Liver (tissue), 9 donors: ENCODE measurements around the gene UHRF2. TPM values are rescaled to one million over a fixed set of nuclear protein-coding genes. Genes with fewer than 3 reads are reported as not detected.

Experiments
- DNase-seq: peaks from one replicate; pipeline ENCODE4 v3.0.0-alpha.2; 2017; ENCODE audit warnings: low spot score
- H3K27ac ChIP-seq, 2 donors: one replicate each; pipeline ENCODE4 v1.7.0; 2013; ENCODE audit warnings: inconsistent platforms in 2 of 2, low read length in 2 of 2, control low read depth in 1 of 2, low read depth in 1 of 2, mild to moderate bottlenecking in 1 of 2
- H3K27me3 ChIP-seq, 4 donors: one replicate each; pipeline versions ENCODE4 v1.6.1 to v1.7.0; 2013; ENCODE audit warnings: low read length in 3 of 4, inconsistent platforms in 1 of 4, mild to moderate bottlenecking in 1 of 4, moderate library complexity in 1 of 4; ENCODE audit not compliant: control insufficient read depth in 4 of 4, insufficient read depth in 4 of 4
- H3K36me3 ChIP-seq, 4 donors: one replicate each; pipeline versions ENCODE4 v1.6.1 to v1.7.0; 2013; ENCODE audit warnings: low read length in 3 of 4, mild to moderate bottlenecking in 3 of 4, low read depth in 1 of 4, moderate library complexity in 1 of 4; ENCODE audit not compliant: control insufficient read depth in 4 of 4, insufficient read depth in 3 of 4
- H3K4me1 ChIP-seq, 4 donors: one replicate each; pipeline versions ENCODE4 v1.6.1 to v1.7.0; 2013; ENCODE audit warnings: low read length in 3 of 4, mild to moderate bottlenecking in 3 of 4, moderate library complexity in 1 of 4; ENCODE audit not compliant: control insufficient read depth in 4 of 4, insufficient read depth in 4 of 4
- H3K4me3 ChIP-seq, 3 donors: one replicate each; pipeline versions ENCODE4 v1.6.1 to v1.7.0; 2013; ENCODE audit warnings: low read length in 3 of 3, control low read depth in 1 of 3, low read depth in 1 of 3, mild to moderate bottlenecking in 1 of 3
- H3K9ac ChIP-seq, 2 donors: one replicate each; pipeline ENCODE4 v1.7.0; 2013; ENCODE audit warnings: low read length in 2 of 2, mild to moderate bottlenecking in 2 of 2, moderate library complexity in 2 of 2, control low read depth in 1 of 2, low read depth in 1 of 2
- H3K9me3 ChIP-seq, 4 donors: one replicate each; pipeline versions ENCODE4 v1.6.1 to v1.7.0; 2013; ENCODE audit warnings: low read length in 3 of 4; ENCODE audit not compliant: control insufficient read depth in 4 of 4
- ATF3 ChIP-seq: IDR thresholded peaks from 2 replicates; pipeline ENCODE4 v1.6.1; 2016; ENCODE audit warnings: antibody characterized with exemption
- EGR1 ChIP-seq, 2 donors: IDR thresholded peaks; 2 replicates each; pipeline ENCODE4 v1.6.1; 2016 to 2018; ENCODE audit warnings: antibody characterized with exemption in 2 of 2, low read depth in 2 of 2
- FOXA1 ChIP-seq: IDR thresholded peaks from 2 replicates; pipeline ENCODE4 v1.6.1; 2016; ENCODE audit warnings: antibody characterized with exemption
- FOXA2 ChIP-seq: IDR thresholded peaks from 2 replicates; pipeline ENCODE4 v1.6.1; 2016; ENCODE audit warnings: antibody characterized with exemption
- GABPA ChIP-seq, 2 donors: IDR thresholded peaks in 1 of 2; conservative IDR thresholded peaks in 1 of 2; 2 replicates each; pipeline ENCODE4 v1.6.1; 2016; ENCODE audit warnings: antibody characterized with exemption in 2 of 2, mild to moderate bottlenecking in 1 of 2, moderate library complexity in 1 of 2
- HNF4A ChIP-seq, 2 donors: conservative IDR thresholded peaks; 2 replicates each; pipeline ENCODE4 v1.6.1; 2016; ENCODE audit warnings: antibody characterized with exemption in 2 of 2, mild to moderate bottlenecking in 2 of 2
- HNF4G ChIP-seq: IDR thresholded peaks from 2 replicates; pipeline ENCODE4 v1.6.1; 2016; ENCODE audit warnings: antibody characterized with exemption
- JUND ChIP-seq, 2 donors: IDR thresholded peaks; 2 replicates each; pipeline ENCODE4 v1.6.1; 2016; ENCODE audit warnings: antibody characterized with exemption in 2 of 2
- NR2F2 ChIP-seq: IDR thresholded peaks from 2 replicates; pipeline ENCODE4 v1.6.1; 2016; ENCODE audit warnings: antibody characterized with exemption
- RAD21 ChIP-seq, 2 donors: IDR thresholded peaks; 2 replicates each; pipeline ENCODE4 v1.6.1; 2016; ENCODE audit warnings: antibody characterized with exemption in 2 of 2, mild to moderate bottlenecking in 2 of 2
- RXRA ChIP-seq, 2 donors: IDR thresholded peaks; 2 replicates each; pipeline ENCODE4 v1.6.1; 2017 to 2018; ENCODE audit warnings: antibody characterized with exemption in 2 of 2, mild to moderate bottlenecking in 1 of 2
- SP1 ChIP-seq: IDR thresholded peaks from 2 replicates; pipeline ENCODE4 v1.6.1; 2018; ENCODE audit warnings: antibody characterized with exemption, mild to moderate bottlenecking
- TAF1 ChIP-seq: conservative IDR thresholded peaks from 2 replicates; pipeline ENCODE4 v1.6.1; 2016; ENCODE audit warnings: antibody characterized with exemption, mild to moderate bottlenecking
- YY1 ChIP-seq: IDR thresholded peaks from 2 replicates; pipeline ENCODE4 v1.6.1; 2016; ENCODE audit warnings: antibody characterized with exemption, mild to moderate bottlenecking
- ZBTB33 ChIP-seq: IDR thresholded peaks from 2 replicates; pipeline ENCODE4 v1.6.1; 2016; ENCODE audit warnings: antibody characterized with exemption
- WGBS: extraction: QIAGEN DNeasy Blood & Tissue Kit; methylation state at CpG from one replicate; pipeline ENCODE4 v1.1.7; 2013; 5-methylcytosine and 5-hydroxymethylcytosine counted together
- polyA plus RNA-seq, 2 donors: library from polyadenylated mRNA; stranded (reverse) in 1 of 2; unstranded in 1 of 2; fragments of 200-250 nt in 1 of 2; fragments of >200 nt in 1 of 2; fragmentation: Nextera tagmentation in 1 of 2; extraction: Ambion mirVana in 1 of 2; gene quantifications; one replicate each; pipeline versions ENCODE4 v1.2.1 to v1.2.3, GENCODE V29; 2013 to 2015
- total RNA-seq, 2 donors: library from RNA; depleted of rRNA; stranded (reverse); fragments of >200 nt; gene quantifications; one replicate each; pipeline ENCODE4 v1.2.3, GENCODE V29; 2014
- TF ChIP-seq, protein P1 (sequence below): fragments of 150-350 bp; IDR thresholded peaks from 2 replicates; pipeline ENCODE4 v1.5.1; 2017; ENCODE audit warnings: improper control_type of control experiment, low read depth, low read length; ENCODE audit not compliant: missing input control
- TF ChIP-seq, protein P2 (sequence below): IDR thresholded peaks from 2 replicates; pipeline ENCODE4 v1.6.1; 2016; ENCODE audit warnings: antibody characterized with exemption
- TF ChIP-seq, protein P3 (sequence below): IDR thresholded peaks from 2 replicates; pipeline ENCODE4 v1.6.1; 2016; ENCODE audit warnings: antibody characterized with exemption, mild to moderate bottlenecking
- donor health status: healthy.
- donor health status: healthy.
- donor health status: healthy.
- donor health status: healthy.
- donor health status: healthy.

UHRF2 gene
- total and polyA plus RNA-seq, 4 donors: 5.7 to 34.1 (median 16.9) TPM

- no peak overlapping the region for H3K27ac ChIP-seq
- no peaks in the 10 kb centered on the region for H3K4me1 ChIP-seq
- 94% methylated on average over 2 of the region's 2 CpGs for WGBS
- peaks cover 3 to 5% (median 4%) of the 10 kb centered on the region in 4 donors for H3K36me3 ChIP-seq
- no peaks in the 10 kb centered on the region for H3K27me3 ChIP-seq
- no peak overlapping the region for H3K9ac ChIP-seq
- no peak for DNase-seq
- TF ChIP-seq JUND (IDR thresholded peaks at IDR 0.05): no peak
- TF ChIP-seq HNF4A (conservative IDR thresholded peaks at IDR 0.05): no peak
- no peak for TF ChIP-seq SP1
- TF ChIP-seq, protein P1, sequence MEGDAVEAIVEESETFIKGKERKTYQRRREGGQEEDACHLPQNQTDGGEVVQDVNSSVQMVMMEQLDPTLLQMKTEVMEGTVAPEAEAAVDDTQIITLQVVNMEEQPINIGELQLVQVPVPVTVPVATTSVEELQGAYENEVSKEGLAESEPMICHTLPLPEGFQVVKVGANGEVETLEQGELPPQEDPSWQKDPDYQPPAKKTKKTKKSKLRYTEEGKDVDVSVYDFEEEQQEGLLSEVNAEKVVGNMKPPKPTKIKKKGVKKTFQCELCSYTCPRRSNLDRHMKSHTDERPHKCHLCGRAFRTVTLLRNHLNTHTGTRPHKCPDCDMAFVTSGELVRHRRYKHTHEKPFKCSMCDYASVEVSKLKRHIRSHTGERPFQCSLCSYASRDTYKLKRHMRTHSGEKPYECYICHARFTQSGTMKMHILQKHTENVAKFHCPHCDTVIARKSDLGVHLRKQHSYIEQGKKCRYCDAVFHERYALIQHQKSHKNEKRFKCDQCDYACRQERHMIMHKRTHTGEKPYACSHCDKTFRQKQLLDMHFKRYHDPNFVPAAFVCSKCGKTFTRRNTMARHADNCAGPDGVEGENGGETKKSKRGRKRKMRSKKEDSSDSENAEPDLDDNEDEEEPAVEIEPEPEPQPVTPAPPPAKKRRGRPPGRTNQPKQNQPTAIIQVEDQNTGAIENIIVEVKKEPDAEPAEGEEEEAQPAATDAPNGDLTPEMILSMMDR: no peak
- TF ChIP-seq HNF4G: no peak
- TF ChIP-seq RXRA (IDR thresholded peaks at IDR 0.05): no peak
- no peak for TF ChIP-seq FOXA2
- TF ChIP-seq ATF3: no peak
- TF ChIP-seq GABPA (IDR thresholded peaks at IDR 0.05 in 1 of 2, conservative IDR thresholded peaks at IDR 0.05 in 1 of 2): no peak
- TF ChIP-seq RAD21 (IDR thresholded peaks at IDR 0.05): no peak
- no peak for TF ChIP-seq NR2F2
- TF ChIP-seq, protein P2, sequence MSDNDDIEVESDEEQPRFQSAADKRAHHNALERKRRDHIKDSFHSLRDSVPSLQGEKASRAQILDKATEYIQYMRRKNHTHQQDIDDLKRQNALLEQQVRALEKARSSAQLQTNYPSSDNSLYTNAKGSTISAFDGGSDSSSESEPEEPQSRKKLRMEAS: no peak
- TF ChIP-seq TAF1: no peak
- no peak for TF ChIP-seq YY1
- no peak for TF ChIP-seq EGR1 (IDR thresholded peaks at IDR 0.05; ENCODE audit: low read depth in 2 of 2)
- TF ChIP-seq FOXA1: no peak
- TF ChIP-seq, protein P3, sequence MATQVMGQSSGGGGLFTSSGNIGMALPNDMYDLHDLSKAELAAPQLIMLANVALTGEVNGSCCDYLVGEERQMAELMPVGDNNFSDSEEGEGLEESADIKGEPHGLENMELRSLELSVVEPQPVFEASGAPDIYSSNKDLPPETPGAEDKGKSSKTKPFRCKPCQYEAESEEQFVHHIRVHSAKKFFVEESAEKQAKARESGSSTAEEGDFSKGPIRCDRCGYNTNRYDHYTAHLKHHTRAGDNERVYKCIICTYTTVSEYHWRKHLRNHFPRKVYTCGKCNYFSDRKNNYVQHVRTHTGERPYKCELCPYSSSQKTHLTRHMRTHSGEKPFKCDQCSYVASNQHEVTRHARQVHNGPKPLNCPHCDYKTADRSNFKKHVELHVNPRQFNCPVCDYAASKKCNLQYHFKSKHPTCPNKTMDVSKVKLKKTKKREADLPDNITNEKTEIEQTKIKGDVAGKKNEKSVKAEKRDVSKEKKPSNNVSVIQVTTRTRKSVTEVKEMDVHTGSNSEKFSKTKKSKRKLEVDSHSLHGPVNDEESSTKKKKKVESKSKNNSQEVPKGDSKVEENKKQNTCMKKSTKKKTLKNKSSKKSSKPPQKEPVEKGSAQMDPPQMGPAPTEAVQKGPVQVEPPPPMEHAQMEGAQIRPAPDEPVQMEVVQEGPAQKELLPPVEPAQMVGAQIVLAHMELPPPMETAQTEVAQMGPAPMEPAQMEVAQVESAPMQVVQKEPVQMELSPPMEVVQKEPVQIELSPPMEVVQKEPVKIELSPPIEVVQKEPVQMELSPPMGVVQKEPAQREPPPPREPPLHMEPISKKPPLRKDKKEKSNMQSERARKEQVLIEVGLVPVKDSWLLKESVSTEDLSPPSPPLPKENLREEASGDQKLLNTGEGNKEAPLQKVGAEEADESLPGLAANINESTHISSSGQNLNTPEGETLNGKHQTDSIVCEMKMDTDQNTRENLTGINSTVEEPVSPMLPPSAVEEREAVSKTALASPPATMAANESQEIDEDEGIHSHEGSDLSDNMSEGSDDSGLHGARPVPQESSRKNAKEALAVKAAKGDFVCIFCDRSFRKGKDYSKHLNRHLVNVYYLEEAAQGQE: no peak
- TF ChIP-seq ZBTB33: no peak
- no peaks in the 10 kb centered on the region for H3K9me3 ChIP-seq
- no peak overlapping the region for H3K4me3 ChIP-seq
Observed at GRCh38 chr9:6473151-6473550, 60.2 kb downstream of the UHRF2 start.
